GM18868 (cell line): Measurements from ENCODE around the gene SSU72.
"Not testable (repeated sequence)": the region's sequence is repeated elsewhere in the genome, so short reads cannot be mapped to it uniquely, and the experiment has no call there.

ENCODE experiments used
- ATAC-seq: cut with Tn5 transposase; IDR thresholded peaks from one replicate; pipeline ENCODE4 v1.9.1; 2021; ENCODE audit warnings: mild to moderate bottlenecking, moderate library complexity; ENCODE audit not compliant: unreplicated experiment

Gene SSU72

GRCh38 chr1:1529936-1530335 is 44.7 kb downstream of the SSU72 start:
- no peak for ATAC-seq

GRCh38 chr1:1529321-1529720 is 45.3 kb downstream of the SSU72 start:
- ATAC-seq = no peak

DNA sequence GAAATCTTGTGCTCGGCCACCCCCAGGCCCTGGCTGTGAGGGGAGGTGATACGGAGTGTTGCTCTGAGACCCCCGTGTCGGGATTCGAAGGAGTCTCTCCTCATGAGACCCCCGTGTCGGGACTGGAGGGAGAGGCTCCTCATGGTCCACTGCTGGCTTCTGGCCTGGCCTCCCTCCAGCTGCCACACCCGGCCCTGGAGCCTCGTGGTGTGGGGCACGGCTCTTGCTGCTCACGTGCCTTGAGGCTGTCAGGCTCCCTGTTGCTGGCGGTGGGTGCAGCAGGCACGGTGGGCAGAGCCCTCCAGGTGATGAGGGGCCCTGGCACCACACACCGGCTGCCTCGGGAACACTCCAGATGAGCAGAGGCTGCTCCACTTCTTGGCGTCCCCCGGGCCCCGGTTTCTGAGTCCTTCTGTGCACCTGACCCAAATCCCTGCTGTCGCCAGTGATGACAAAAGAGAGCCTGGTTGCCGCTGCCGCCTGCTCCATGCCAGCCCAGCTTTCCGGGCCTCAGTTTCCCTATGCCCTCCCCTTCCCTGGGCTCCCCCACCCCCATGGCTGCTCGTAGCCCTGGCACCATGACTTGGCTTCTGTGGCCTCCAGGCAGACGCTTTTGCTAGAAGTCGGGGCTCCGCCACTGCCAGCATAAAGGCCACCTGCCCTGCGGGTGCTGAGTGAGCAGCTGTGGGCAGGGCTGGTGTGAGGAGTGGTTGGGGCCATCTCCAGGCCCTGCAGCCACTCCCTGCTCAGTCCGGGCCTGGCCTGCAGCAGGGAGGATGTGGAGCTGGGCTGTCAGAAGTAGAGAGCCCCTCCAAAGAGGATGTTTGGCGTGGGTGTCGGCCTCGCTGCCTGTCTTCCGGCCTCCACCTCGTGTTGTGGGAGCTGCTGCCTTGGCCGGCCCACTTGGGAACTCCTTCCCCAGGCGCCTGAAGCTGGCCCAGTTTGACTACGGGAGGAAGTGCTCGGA is 46.1 kb downstream of the SSU72 start:
- ATAC-seq = no peak

DNA sequence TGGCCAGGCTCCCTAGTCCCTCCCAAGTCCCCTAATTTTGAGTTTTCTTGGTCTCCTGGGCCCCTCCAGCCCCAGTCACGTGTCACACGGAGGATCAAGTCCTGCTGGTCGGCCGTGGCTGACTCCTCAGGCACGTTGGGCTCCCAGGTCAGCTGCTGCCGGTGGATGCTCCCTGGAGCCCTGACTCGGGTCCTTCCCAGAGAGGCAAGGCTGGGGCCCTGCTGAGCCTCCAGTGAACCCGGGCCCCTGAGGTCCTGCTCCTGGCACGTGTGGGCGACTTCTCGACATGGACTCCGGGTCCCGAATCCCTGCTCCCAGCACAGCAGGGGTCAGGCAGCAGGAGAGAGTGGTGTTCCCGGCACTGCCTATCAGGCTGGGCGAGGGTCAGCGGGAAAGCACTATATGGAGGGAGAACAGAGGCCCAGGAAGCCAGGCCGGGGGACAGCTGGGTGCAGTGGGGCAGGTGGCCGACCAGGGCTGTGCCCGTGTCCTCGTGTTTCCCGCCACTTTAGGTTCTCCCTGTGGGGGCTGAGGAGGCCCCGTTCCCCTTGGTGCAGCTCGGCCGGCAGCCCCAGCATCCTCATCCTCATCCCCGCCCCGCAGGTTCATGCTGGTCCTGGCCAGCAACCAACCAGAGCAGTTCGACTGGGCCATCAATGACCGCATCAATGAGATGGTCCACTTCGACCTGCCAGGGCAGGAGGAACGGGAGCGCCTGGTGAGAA is 47.4 kb downstream of the SSU72 start:
- ATAC-seq = no peak

- ATAC-seq = not testable (repeated sequence)
These were observed 48.2 kb downstream of the SSU72 start for GRCh38 chr1:1526476-1526875.

DNA sequence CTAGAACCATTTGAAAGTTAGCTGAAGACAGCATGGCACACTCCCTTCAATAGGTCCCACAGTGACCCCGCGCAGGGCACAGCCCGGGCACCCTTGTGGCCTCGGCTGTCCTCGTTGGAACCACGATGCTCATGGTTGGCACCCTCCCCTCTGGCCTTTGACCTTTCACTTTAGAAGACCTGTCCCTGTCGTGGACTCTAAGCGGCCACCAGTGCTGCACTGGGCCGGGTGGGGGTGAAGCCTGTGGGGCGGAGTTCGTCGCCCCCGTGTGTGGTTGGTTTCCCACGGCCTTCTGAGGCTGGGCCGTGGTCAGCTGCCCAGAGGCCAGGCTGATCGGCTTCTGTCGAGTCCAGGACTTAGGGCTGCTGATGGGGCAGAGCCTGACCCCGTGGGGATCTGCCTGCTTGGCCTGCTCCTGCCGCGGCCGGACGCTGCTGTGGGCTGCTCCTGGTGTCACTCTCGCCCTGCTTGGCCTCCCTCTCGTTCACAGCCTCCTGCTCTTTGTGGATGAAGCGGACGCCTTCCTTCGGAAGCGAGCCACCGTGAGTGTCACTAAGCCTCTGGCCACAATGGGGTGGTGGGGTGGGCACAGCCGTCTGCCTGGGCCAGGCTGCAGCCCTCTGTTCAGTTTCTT is 49.8 kb downstream of the SSU72 start:
- ATAC-seq = not testable (repeated sequence)

GRCh38 chr1:1523651-1524050 is 51.0 kb downstream of the SSU72 start:
- not testable (repeated sequence) for ATAC-seq

- not testable (repeated sequence) for ATAC-seq
These were observed 51.4 kb downstream of the SSU72 start for GRCh38 chr1:1523226-1523625.

DNA sequence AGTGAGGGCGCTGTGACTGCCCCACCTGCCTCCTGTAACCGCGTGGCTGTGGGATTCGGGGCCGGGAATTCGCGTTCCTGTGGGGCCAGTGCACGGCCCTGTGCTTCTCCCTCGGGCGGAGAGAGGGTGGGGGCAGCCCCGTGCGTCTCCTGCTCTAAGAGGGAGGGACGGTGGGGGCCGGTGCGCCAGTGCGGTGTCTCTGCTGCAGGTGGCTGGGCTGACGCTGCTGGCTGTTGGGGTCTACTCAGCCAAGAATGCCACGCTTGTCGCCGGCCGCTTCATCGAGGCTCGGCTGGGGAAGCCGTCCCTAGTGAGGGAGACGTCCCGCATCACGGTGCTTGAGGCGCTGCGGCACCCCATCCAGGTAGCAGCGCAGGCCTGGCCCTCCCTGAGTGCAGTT is 52.1 kb downstream of the SSU72 start:
- ATAC-seq = not testable (repeated sequence)

DNA sequence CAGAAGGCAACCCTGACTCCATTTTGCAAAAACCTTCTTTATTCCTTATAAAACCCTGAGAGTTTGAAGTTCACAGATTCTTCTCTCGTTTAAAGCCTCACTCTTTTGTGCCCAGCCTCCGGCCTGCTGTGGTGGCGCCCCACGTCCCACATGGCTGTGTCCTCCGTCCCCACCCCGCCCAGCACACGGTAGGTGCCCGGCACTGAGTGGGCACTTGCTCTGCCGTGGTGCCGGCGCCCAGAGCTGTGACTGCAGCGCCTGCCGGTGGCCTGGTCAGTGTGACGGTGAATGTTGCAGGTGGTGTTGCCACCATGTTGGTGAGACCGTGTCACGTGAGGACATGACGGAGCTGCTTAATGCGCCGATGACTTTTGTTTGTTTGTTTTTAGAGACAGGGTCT is 53.3 kb downstream of the SSU72 start:
- no peak for ATAC-seq

DNA sequence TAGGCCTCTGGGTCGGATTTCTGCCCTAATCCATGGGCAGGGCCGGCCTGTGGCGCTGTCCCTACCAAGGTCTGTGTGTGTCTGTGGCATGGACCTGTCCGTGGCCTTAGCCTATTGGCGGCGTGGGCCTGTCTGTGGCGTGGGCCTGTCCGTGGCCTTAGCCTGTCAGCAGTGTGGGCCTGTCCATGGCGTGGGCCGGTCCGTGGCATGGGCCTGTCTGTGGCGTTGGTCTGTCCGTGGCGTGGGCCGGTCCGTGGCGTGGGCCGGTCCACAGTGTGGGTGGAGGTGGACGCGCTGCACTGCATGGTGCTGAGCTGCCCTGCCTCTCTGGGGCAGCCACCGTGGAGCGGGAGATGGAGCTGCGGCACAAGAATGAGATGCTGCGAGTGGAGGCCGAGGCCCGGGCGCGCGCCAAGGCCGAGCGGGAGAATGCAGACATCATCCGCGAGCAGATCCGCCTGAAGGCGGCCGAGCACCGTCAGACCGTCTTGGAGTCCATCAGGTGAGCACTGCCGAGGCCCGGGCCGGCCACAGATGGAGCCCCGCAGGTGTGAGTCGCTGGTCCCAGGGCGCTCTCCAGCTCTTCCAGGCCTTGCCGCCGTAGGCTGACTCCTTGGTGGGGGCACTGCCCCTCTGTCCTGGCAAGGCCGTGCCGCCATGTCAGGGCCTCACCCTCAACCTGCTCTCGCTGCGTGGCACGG is 54.7 kb downstream of the SSU72 start:
- not testable (repeated sequence) for ATAC-seq

- ATAC-seq = not testable (repeated sequence)
These were observed 56.0 kb downstream of the SSU72 start for GRCh38 chr1:1518621-1519007.

DNA sequence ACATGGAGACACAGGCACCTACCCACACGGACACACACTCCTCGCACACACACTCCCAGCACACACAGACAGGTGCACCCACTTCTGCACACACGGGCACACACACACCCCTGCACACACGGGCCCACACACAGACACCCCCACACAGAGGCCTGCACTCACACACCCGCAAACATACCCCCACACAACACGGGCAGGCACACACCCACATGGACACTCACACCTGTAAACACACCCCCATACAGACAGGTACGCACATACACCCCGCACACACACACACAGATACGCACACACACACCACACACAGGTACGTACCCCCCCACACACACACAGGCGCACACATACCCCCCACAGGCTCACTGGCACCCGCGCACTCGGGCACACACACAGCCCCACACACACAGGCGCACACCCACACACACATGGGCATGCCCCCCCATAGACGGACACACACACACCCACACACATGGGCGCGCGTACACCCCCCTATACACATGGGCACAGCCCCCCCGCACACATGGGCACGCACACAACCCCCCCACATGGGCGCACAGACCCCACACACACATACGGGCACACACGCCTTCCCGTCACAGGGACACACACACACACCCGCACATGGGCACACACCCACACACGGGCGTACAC is 56.6 kb downstream of the SSU72 start:
- no peak for ATAC-seq

DNA sequence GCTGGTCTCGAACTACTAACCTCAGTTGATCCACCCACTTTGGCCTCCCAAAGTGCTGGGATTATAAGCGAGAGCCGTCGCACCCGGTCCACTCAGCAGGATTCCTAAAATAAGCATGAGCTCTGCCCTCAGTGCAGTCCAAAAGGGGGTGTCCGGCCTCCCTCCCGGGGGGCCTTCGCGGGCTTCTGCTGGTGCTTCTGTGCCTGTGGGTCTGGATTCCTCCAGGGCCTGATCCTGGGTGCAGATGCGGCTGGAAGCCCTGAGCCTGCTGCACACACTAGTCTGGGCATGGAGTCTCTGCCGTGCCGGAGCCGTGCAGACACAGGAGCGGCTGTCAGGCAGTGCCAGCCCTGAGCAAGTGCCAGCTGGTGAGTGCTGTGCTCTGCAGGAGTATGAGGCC is 57.7 kb downstream of the SSU72 start:
- not testable (repeated sequence) for ATAC-seq

- not testable (repeated sequence) for ATAC-seq
These were observed 60.3 kb downstream of the SSU72 start for GRCh38 chr1:1514376-1514775.

- not testable (repeated sequence) for ATAC-seq
These were observed 61.0 kb downstream of the SSU72 start for GRCh38 chr1:1513675-1514074.

- ATAC-seq = peak; percentile 10
These were observed 62.2 kb downstream of the SSU72 start for GRCh38 chr1:1512425-1512824.

GRCh38 chr1:1511533-1512285 is 63.0 kb downstream of the SSU72 start, which contains the start of gene ATAD3A:
Gene ATAD3A, plus strand, starts transcription at chr1:1512162. Its CDS starts 107 bp downstream, at chr1:1512269.
- peak; percentile 84 for ATAC-seq

DNA sequence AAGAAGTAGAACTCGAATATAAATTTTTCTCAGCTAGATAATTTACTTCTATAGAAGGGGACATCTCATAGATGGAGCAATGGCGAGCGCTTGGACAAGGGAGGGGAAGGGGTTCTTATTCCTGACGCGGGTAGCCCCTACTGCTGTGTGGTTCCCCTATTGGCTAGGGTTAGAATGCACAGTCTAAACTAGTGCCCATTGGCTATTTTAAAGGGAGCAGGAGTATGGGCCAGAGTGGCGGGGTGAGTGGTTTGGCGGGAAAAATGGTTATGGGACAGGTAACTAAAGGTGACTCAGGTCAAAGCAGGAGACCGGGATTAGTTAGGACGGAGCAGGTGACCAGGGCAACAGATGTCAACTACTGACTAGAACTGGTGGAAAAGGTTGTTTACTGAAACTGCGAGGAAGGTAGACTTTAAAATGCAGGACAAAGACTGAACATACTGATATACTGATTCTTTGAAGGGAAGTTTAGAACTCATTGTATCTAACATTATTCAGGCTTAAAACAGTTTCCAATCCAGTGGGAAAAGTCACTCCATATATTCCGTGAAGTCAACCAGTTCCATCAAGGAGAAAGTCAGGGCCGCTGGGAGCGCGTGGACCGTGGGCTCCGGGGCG is 63.6 kb downstream of the SSU72 start:
- no peak for ATAC-seq
